Neuron (in vitro differentiated cells): ENCODE data around the gene IFI44.

Experiments
- H2AFZ ChIP-seq: one replicate; pipeline ENCODE4 v1.6.1; 2013; ENCODE audit warnings: low read depth, mild to moderate bottlenecking, inconsistent platforms, low read length, moderate library complexity
- H3K27me3 ChIP-seq: one replicate; pipeline ENCODE4 v1.6.1; 2013; ENCODE audit warnings: low read length; ENCODE audit not compliant: insufficient read depth
- H3K36me3 ChIP-seq: one replicate; pipeline ENCODE4 v1.6.1; 2013; ENCODE audit warnings: low read length; ENCODE audit not compliant: insufficient read depth
- H3K4me1 ChIP-seq: one replicate; pipeline ENCODE4 v1.6.1; 2013; ENCODE audit warnings: low read length; ENCODE audit not compliant: insufficient read depth
- H3K4me3 ChIP-seq: 2 replicates; pipeline ENCODE4 v1.5.1; 2013; ENCODE audit warnings: mild to moderate bottlenecking, low read length, moderate library complexity
- H3K9me3 ChIP-seq: one replicate; pipeline ENCODE4 v1.6.1; 2013; ENCODE audit warnings: low read length

The IFI44 gene

DNA sequence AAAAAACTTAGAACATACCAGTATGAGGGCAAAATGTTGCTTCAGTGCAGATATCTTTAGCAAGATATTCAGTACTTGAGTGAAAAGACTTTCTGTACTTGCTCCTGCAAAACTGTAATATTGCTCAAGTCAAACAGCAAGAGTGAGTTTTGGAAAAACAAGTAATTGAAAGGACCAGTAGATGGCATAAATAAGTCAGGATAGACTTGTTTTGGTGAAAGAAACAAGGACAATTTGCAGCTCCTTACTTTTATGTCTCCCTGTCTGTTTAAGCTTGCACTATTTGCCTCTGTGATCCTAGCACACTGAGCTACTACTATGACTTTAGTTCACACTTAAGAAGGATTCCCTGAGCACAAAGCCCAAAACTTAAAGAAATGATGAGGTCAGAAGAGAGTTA is 39.1 kb downstream of the IFI44 start:
- no peaks in the 10 kb centered on the region for H3K27me3 ChIP-seq
- no peaks in the 10 kb centered on the region for H3K36me3 ChIP-seq
- peaks cover 2% of the 10 kb centered on the region for H3K4me1 ChIP-seq
- no peak overlapping the region for H3K4me3 ChIP-seq
- H2AFZ ChIP-seq: no peak overlapping the region
- H3K9me3 ChIP-seq: no peaks in the 10 kb centered on the region

DNA sequence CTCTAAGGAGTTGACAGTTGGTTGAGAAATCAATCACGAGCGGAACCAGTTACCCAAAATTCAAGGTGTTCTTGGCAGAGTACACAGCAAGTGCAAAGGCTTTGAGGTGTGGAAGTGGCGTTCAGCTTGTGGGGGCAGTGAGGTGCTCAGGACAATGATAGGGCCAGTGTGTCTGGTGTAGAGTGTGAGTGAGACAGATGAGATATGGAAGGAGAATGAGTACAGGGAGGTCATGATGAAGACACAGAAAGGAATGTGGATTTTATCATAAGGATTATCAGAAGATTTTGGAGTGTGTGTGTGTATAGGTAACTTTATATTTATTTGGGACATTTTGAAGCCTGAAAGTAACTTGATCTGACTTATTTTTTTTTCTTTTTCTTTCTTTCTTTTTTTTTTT is 40.9 kb downstream of the IFI44 start:
- Histone ChIP-seq H3K36me3 (no peaks in the 10 kb centered on the region), H3K9me3 (no peaks in the 10 kb centered on the region), H2AFZ (no peak overlapping the region), H3K4me1 (peaks cover 2% of the 10 kb centered on the region), H3K4me3 (no peak overlapping the region), H3K27me3 (no peaks in the 10 kb centered on the region)

DNA sequence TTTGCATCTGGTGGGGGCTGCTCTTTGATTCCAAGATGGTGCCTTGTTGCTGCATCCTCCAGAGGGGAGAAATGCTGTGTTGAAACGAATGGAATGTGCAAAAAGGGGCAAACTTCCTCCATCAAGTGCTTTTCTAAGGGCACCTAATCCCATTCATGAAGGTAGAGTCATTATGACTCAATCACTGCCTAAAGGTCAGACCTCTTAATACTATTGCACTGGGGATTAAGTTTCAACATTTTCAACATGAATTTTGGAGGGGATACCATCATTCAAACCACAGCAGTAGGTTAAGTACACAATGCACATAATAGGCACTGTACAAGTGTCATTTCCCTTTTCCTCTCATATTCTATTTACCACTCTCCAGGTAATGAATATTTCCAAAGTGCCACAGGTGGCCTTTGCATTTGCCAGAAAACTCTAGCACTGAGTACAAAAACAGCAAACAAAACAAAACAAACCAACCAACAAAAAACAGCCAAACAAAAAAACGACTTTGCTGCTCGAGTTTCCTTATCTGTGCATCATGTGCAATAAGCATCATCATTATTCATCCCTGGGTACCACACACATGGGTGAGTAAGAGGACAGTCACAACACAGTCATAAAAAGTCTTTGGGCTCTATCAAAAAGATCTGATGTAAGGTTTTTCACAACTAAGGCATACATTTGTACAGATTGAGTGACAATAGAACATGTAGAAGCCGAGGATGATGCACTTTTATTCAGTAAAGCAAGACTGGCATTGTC is 42.5 kb downstream of the IFI44 start:
- Histone ChIP-seq H3K9me3 (no peaks in the 10 kb centered on the region), H2AFZ (no peak overlapping the region), H3K27me3 (no peaks in the 10 kb centered on the region), H3K36me3 (no peaks in the 10 kb centered on the region), H3K4me1 (peaks cover 2% of the 10 kb centered on the region), H3K4me3 (no peak overlapping the region)

DNA sequence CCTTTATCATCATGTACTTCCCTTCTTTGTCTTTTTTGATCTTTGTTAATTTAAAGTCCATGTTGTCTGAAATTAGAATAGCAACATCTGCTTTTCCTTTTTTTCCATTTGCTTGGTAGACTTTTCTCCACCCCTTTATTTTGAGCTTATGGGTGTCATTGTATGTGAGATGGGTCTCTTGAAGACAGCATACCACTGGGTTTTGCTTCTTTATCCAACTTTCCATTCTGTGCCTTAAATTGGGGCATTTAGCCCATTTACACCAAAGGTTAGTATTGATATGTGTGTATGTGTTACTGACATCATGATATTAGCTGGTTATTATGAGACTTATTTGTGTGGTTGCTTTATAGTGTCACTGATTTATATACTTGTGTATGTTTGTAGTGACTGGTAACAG is 50.2 kb downstream of the IFI44 start:
- H3K27me3 ChIP-seq: no peaks in the 10 kb centered on the region
- no peaks in the 10 kb centered on the region for H3K36me3 ChIP-seq
- H2AFZ ChIP-seq: no peak overlapping the region

DNA sequence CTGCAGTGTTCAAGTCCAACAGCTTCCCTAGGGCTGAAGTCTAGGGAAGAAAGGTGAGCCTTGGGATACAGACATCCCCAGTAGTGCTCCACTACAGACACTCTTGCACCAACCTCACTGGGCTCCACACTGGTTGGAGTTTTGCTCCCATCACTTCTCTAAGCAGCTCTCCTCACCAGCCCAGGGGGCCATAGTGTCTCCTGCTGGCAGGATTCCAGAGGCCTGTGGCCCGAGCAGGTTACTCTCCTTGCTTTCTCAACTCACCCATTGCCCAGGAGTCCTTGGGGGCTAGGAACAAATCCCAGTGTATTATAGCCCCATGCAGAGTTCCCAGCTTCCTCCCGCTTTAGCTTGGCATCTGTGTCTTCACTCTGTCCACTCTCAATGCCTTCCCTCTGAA is 52.8 kb downstream of the IFI44 start:
- H3K4me3 ChIP-seq: no peak overlapping the region
- no peaks in the 10 kb centered on the region for H3K36me3 ChIP-seq
- H3K9me3 ChIP-seq: no peaks in the 10 kb centered on the region
- no peaks in the 10 kb centered on the region for H3K27me3 ChIP-seq
- H2AFZ ChIP-seq: no peak overlapping the region
- H3K4me1 ChIP-seq: no peaks in the 10 kb centered on the region

More for the DNA sequence above, 50.2 kb downstream of the IFI44 start:
- no peak overlapping the region for H3K4me3 ChIP-seq
- no peaks in the 10 kb centered on the region for H3K9me3 ChIP-seq
- H3K4me1 ChIP-seq: no peaks in the 10 kb centered on the region

DNA sequence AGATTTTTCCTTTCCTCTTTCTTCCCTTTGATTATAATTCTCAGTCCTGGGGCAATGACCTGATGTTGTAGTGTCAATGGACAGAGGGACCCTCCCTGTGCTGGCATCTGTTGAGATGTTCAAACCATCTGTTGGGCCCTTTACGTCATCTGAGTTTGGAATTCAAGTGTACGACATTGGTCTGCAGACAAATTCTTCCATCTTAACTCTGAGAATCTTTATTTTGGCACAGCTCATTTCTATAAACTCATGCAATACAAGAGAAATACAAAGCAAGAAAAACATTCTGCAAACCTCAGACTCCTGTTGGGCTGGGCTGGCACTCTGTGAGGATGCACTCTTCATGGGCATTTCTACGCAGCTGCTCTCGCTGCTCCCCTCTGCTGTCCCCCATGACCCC is 54.2 kb downstream of the IFI44 start:
- Histone ChIP-seq H3K4me3 (no peak overlapping the region), H2AFZ (no peak overlapping the region), H3K36me3 (no peaks in the 10 kb centered on the region), H3K4me1 (no peaks in the 10 kb centered on the region), H3K9me3 (no peaks in the 10 kb centered on the region), H3K27me3 (no peaks in the 10 kb centered on the region)

DNA sequence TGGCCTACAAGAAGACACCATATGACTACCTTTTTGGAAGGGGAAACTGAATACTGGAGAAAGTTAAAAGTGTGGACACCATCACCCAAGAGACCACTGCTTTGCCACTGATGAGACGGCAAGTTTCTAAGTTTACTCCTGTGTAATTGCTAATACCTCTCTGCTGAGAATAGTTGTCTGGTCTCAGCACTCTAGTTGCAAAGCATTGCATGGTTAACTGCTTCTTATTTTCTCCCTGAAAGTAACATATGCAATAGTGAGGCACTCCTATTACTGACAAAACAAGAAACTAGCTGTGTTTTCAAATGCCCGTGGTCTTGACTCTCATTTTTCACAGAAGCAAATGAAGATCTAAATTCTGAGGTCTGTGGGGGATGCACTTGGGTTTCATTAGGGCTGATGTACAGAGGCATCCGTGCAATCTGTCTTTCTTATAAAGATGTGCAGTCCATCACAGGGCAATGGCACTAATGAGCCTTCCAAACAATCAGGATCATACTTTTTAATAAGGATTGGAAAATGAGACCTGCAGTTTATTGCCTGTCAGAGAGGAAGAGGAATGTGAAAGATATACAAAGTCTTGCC is 62.9 kb downstream of the IFI44 start:
- no peak overlapping the region for H2AFZ ChIP-seq
- peaks cover 20% of the 10 kb centered on the region for H3K4me1 ChIP-seq
- no peaks in the 10 kb centered on the region for H3K9me3 ChIP-seq
- H3K36me3 ChIP-seq: no peaks in the 10 kb centered on the region
- no peaks in the 10 kb centered on the region for H3K27me3 ChIP-seq
- no peak overlapping the region for H3K4me3 ChIP-seq

DNA sequence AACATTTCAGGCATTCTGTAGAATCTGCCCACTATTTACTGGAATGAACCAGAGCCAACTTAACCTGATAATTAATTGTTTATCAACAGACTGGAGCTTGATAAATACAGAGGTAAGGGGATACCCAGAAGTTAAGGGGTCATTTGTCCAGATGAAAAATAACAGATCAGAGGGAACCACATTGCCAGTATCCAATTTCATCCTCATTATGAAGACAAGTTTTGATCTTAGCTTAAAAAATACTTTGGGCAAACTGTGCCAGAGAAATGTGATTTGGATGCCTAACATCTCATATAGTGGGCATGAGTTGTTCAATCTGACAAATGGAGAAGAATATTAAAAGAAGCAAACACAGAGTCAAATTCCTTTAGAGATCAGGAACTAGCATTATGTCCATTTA is 63.7 kb downstream of the IFI44 start:
- Histone ChIP-seq H2AFZ (no peak overlapping the region), H3K27me3 (no peaks in the 10 kb centered on the region), H3K4me3 (no peak overlapping the region), H3K9me3 (no peaks in the 10 kb centered on the region), H3K4me1 (peaks cover 20% of the 10 kb centered on the region), H3K36me3 (no peaks in the 10 kb centered on the region)
